Heart left ventricle (tissue), 16 donors: ENCODE results near the gene RFWD3. TPM values are rescaled to one million over a fixed set of nuclear protein-coding genes. Genes with fewer than 3 reads are reported as not detected.
A peak's percentile ranks its signal among the peaks of the same experiment; 100 is the strongest.

ENCODE experiments used
- ATAC-seq, 4 donors: fragments of 200-7000 bp; cut with Tn5 transposase; one replicate each; pipeline ENCODE4 v1.9.1; 2020 to 2022; ENCODE audit warnings: moderate library complexity in 4 of 4, mild to moderate bottlenecking in 3 of 4, moderate number of reproducible peaks in 1 of 4
- DNase-seq, 5 donors: peaks; one replicate each; pipeline ENCODE4 v3.0.0-alpha.2; 2020
- H3K27ac ChIP-seq, 12 donors: fragments of 200-600 bp; sonication (generic) in 4 of 12; one replicate each; pipeline versions ENCODE4 v1.5.0 to v1.8.0; 2016 to 2022; ENCODE audit warnings: mild to moderate bottlenecking in 2 of 12
- H3K27me3 ChIP-seq, 9 donors: fragments of 200-600 bp; sonication (generic) in 2 of 9; one replicate each; pipeline versions ENCODE4 v1.5.1 to v1.8.0; 2016 to 2022; ENCODE audit warnings: mild to moderate bottlenecking in 3 of 9
- H3K36me3 ChIP-seq, 9 donors: fragments of 200-600 bp; sonication (generic) in 2 of 9; one replicate each; pipeline versions ENCODE4 v1.5.0 to v1.8.0; 2018 to 2022; ENCODE audit warnings: mild to moderate bottlenecking in 2 of 9
- H3K4me1 ChIP-seq, 12 donors: fragments of 200-600 bp; sonication (generic) in 4 of 12; one replicate each; pipeline versions ENCODE4 v1.5.0 to v1.8.0; 2016 to 2022; ENCODE audit warnings: mild to moderate bottlenecking in 3 of 12
- H3K4me3 ChIP-seq, 12 donors: fragments of 200-600 bp; sonication (generic) in 4 of 12; one replicate each; pipeline versions ENCODE4 v1.5.0 to v1.8.0; 2017 to 2022; ENCODE audit warnings: mild to moderate bottlenecking in 9 of 12, moderate library complexity in 4 of 12
- H3K9me3 ChIP-seq, 12 donors: fragments of 200-600 bp; sonication (generic) in 4 of 12; one replicate each; pipeline versions ENCODE4 v1.5.0 to v1.8.0; 2016 to 2022; ENCODE audit warnings: mild to moderate bottlenecking in 1 of 12
- CTCF ChIP-seq, 12 donors: fragments of 200-600 bp; sonication (generic) in 4 of 12; IDR thresholded peaks; one replicate each; pipeline versions ENCODE4 v1.5.0 to v1.8.0; 2018 to 2022; ENCODE audit warnings: antibody characterized with exemption in 12 of 12, mild to moderate bottlenecking in 5 of 12
- POLR2A ChIP-seq, 2 donors: fragments of 450-650 bp; IDR thresholded peaks; one replicate each; pipeline ENCODE4 v1.6.1; 2017; ENCODE audit warnings: antibody characterized with exemption in 2 of 2, mild to moderate bottlenecking in 2 of 2, moderate library complexity in 2 of 2
- WGBS, 4 donors: extraction: QIAGEN DNeasy Blood & Tissue Kit in 2 of 4; methylation state at CpG; one replicate each; pipeline versions ENCODE4 v1.1.5 to v1.1.7; 2013 to 2018; 5-methylcytosine and 5-hydroxymethylcytosine counted together
- intact Hi-C, 10 donors: fragments of 100-400 bp; cut with DNase I; formaldehyde crosslinking; loops; one replicate each; pipeline versions ENCODE4 v1.11.1 to v1.14.2; 2022
- polyA plus RNA-seq, 2 donors: library from polyadenylated mRNA; stranded (reverse); fragments of 200-250 nt; gene quantifications; one replicate each; pipeline ENCODE4 v1.2.3, GENCODE V29; 2013
- total RNA-seq, 9 donors: library from RNA; depleted of rRNA in 2 of 9; stranded (reverse); fragments of >200 nt in 2 of 9; fragmentation: NEBNext Ultra II Directional in 3 of 9; extraction: Animal tissue kit (Norgen Biotek cat#: 25700) in 3 of 9; gene quantifications; one replicate each; pipeline versions ENCODE4 v1.1.0 to v1.2.4, GENCODE V29; 2016 to 2023
- donor health status: ischemic (EF 13 %, LVEDD 7.1; RV severe dilation, severe dysfunction).
- donor health status: healthy with polysubstance abuse.
- donor health status: DM: no; HTN: yes; CAD: no.
- donor health status: DM: no; HTN: no; CAD: no.
- donor health status: ischemic (EF 25% LVEDD 6.9; RV normal size, moderate dysfunction).
- donor health status: ischemic (EF 25% LVEDD 5.7; RV mildly dilated, moderate dysfunction).
- donor health status: healthy.
- donor health status: DM: yes; HTN: yes; CAD: no.
- donor health status: ischemic (EF 35%, LVEDD 5.7; RV mildly dilated, moderate dysfunction).
- donor health status: nonischemic (EF 11% LVEDD 7.7; RV severe dilation, severe dysfunction).
- donor health status: DM: yes; HTN: yes; CAD: no.
- donor health status: PGD.
- donor health status: ischemic (EF 29% LVEDD 5.4; RV normal size, mild dysfunction).
- donor health status: nonischemic (EF 23%, LVEDD 6.1; RV moderate dilation, normal function).

The RFWD3 gene
- total and polyA plus RNA-seq, 11 donors, result 3.3 to 14.4 (median 5.1) TPM

- Histone ChIP-seq H3K9me3 (no peaks in the 10 kb centered on the region), H3K27ac (peak overlapping the region in 1 of 12 donors; percentile 20), H3K27me3 (no peaks in the 10 kb centered on the region), H3K4me3 (no peak overlapping the region), H3K4me1 (peaks cover 0 to 60% (median 17%) of the 10 kb centered on the region in 12 donors), H3K36me3 (no peaks in the 10 kb centered on the region)
- intact Hi-C loops, result no loop called here
- ATAC-seq (no peak), DNase-seq (no peak)
- TF ChIP-seq CTCF (IDR thresholded peaks at IDR 0.05), result no peak
- TF ChIP-seq POLR2A (IDR thresholded peaks at IDR 0.05), result no peak
- 75 to 89% (median 86%) methylated on average over 2 of the region's 2 CpGs for WGBS, 4 donors
Measured at GRCh38 chr16:74577882-74578366, 88.8 kb downstream of the RFWD3 start.

- Histone ChIP-seq H3K4me1 (peaks cover 0 to 56% (median 16%) of the 10 kb centered on the region in 12 donors), H3K36me3 (no peaks in the 10 kb centered on the region), H3K27me3 (no peaks in the 10 kb centered on the region), H3K9me3 (no peaks in the 10 kb centered on the region), H3K27ac (no peak overlapping the region), H3K4me3 (no peak overlapping the region)
- no peak for TF ChIP-seq CTCF (IDR thresholded peaks at IDR 0.05)
- TF ChIP-seq POLR2A (IDR thresholded peaks at IDR 0.05), result no peak
- WGBS, 4 donors, result 44 to 63% (median 53%) methylated on average over 12 of the region's 12 CpGs
- ATAC-seq (peak in 3 of 4 donors; percentile 51 to 62 (median 61)), DNase-seq (no peak)
- intact Hi-C loops, result no loop called here
Measured at GRCh38 chr16:74575807-74576643, 90.7 kb downstream of the RFWD3 start.

DNA sequence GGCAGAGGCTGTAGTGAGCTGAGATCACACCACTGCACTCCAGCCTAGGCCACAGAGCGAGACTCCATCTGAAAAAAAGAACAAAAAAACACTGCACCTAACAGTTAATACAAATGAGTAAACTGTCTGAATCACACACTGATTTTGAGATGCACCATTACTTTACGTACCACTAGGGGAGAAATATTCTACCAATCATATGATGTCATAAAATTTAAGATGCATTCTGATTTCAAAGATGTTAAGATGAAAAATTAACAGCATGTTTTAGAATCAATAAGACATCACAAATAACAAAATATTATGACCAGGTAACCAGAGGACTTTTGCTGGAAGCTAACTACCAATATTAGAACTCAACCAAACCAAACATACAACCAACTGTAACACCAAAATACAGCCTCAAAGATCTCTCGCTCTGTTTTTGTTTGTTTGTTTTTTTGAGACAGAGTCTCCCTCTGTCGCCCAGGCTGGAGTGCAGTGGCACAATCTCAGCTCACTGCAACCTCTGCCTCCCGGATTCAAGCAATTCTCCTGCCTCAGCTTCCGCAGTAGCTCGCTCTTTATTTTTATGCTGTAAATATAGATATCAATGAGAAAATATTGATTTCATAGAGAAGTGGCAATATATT is 91.4 kb downstream of the RFWD3 start:
- Histone ChIP-seq H3K27ac (no peak overlapping the region), H3K36me3 (no peaks in the 10 kb centered on the region), H3K4me1 (peaks cover 0 to 56% (median 13%) of the 10 kb centered on the region in 12 donors), H3K4me3 (no peak overlapping the region), H3K27me3 (no peaks in the 10 kb centered on the region), H3K9me3 (no peaks in the 10 kb centered on the region)
- DNase-seq, result no peak
- TF ChIP-seq CTCF (IDR thresholded peaks at IDR 0.05), result peak in 1 of 12 donors; percentile 11
- no peak for TF ChIP-seq POLR2A (IDR thresholded peaks at IDR 0.05)
- WGBS, 4 donors, result 86 to 94% (median 88%) methylated on average over 7 of the region's 7 CpGs
- intact Hi-C loops, result no loop called here
- ATAC-seq, result no peak

DNA sequence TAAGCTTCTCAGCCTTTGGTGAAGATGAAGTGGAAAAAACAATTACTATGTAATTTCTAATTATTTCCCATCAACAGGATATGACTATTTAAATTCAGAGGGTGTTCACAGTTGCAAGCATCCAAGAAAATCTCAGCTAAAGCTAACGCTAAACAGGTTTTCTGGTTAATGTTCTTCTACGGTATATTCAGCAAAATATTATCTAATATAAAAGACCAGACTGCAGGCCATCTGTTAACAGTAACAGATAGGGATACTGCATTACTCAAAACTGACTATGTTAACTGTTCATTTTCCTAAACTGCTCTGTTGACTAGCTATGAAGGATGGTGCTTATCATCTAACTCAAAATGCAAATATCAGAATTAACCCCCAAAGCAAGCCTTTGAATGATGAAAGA is 92.5 kb downstream of the RFWD3 start:
- H3K27me3 ChIP-seq, result no peaks in the 10 kb centered on the region
- intact Hi-C loops, result no loop called here
- peaks cover 0 to 61% (median 15%) of the 10 kb centered on the region in 12 donors for H3K4me1 ChIP-seq
- H3K36me3 ChIP-seq, result no peaks in the 10 kb centered on the region
- no peaks in the 10 kb centered on the region for H3K9me3 ChIP-seq
- TF ChIP-seq CTCF (IDR thresholded peaks at IDR 0.05) (no peak), POLR2A (IDR thresholded peaks at IDR 0.05) (no peak)
- no peak overlapping the region for H3K27ac ChIP-seq
- ATAC-seq (no peak), DNase-seq (no peak)
- 63 to 73% (median 69%) methylated on average over 2 of the region's 2 CpGs for WGBS, 4 donors
- no peak overlapping the region for H3K4me3 ChIP-seq
